SKM-1 treated with dmso at 0.1 percent for 144 hours (cell line): ENCODE measurements around the gene SYT8.
A peak's percentile ranks its signal among the peaks of the same experiment; 100 is the strongest.

Experiments
- DNase-seq: peaks from one replicate; lab custom pipeline; 2025; ENCODE audit not compliant: unreplicated experiment; lab: John Stamatoyannopoulos, UW

SYT8 gene

DNA sequence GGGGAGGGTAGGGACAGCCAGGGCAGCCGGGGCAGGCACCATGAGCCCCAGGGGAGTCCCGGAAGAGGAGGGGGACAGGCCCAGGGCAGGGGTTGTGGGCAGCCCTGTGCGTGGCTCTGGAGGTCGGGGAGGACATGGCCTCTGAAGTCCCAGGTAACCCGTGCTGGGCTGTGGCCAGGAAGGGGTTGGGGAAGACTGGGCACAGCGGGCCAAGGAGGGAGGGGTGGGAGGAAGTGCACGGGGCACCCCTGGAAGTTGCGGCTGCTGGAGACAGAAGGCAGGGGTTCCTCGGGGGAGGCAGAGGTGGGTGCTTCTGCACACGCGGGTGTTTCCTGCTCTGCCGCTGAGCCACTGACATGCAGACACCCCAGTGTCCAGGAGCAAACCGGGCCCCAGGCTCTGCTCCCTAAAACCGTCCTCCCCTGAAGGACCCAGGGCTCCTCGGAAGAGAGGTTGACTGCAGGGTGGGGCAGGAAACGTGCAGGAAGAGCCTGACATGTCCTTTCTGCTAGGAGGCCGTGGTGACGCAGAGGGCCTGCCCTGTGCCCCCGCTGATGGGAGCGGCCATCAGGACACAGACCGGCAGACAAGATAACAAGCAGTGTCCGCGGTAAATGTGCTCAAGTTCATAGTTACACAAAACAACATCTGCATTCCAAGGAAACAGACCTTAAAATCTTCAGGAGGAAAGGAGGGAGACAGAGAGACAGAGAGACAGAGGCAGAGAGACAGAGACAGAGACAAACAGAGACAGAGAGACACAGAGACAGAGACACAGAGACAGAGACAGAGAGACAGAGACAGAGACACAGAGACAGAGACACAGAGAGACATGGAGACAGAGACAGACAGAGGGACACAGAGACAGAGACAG, 9.7 kb downstream of the SYT8 start:
- peak; percentile 26 for DNase-seq

DNA sequence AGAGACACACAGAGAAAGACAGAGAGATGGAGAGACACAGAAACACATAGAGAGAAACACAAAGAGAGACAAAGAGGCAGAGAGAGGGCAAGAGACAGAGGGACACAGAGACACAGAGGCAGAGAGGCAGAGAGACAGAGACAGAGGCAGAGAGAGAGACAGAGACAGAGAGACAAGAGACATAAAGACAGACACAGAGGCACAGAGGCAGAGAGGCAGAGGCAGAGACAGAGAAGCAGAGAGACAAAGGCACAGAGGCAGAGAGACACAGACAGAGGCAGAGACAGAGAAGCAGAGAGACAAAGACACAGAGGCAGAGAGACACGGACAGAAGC, 10.3 kb downstream of the SYT8 start:
- DNase-seq = no peak

DNA sequence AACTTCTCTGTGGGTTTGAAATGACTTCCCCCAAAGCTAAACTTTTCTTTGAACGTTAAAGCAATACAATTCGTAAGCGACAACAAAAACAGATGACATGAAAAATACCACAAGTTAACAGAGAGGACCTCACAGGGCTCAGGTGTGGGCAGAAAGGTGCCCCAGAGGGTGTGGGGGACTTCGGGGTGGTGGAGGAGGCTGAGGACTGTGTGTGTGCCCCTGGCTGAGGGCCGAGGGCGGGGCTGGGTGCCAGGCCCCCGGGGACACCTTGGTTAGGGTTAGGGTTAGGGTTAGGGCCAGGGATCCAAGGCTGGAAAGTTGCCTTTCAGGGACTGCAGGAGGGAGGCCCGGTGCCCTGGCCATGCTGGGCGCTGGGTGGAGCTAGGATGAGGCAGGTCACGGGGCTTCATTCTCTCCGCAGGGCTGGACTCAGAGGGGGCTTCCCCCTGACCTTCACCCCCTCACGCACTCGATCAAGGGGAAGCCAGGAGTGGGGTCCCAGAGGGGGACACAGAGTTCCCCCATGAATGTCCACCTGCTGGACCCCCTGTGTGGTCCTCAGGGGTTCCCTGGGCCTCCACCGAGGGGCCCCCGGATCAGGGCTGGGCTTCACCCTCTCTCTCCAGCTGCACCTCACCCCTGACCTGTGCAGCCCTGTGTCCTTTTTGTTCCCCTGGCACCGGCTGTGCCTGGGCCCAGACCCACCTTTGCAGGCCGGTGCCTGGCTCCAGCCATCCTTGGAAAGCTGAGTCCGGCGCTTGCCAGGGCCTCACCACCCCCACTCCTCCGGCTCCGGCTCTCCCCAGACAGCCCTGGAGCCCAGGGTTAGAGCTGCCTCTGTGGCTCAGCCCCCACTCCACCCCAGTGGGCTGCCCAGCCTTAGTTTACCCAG, 11.0 kb downstream of the SYT8 start:
- no peak for DNase-seq

DNA sequence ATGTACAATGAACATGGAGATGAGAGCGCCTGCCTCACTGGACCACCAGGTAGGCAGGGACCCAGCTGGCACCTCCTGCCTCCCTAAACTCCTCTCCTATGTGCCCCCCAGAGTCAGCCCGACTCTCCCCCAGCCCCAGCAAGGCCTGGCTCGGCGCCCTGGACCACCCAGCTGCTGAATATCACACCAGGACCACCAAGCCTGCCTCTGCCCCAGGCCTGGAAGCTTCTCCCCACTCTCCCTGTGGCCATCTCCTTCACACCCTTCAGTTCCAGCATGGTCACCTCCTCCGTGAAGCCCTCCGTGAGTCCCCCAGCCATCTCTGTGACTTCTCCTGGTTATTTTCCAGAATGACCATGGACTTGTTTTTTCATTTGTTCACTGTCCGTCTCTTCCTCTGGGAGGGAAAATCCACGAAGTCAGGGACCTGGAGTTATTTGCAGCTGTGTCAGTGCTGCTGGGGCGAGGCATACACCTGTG, 11.7 kb downstream of the SYT8 start:
- no peak for DNase-seq

DNA sequence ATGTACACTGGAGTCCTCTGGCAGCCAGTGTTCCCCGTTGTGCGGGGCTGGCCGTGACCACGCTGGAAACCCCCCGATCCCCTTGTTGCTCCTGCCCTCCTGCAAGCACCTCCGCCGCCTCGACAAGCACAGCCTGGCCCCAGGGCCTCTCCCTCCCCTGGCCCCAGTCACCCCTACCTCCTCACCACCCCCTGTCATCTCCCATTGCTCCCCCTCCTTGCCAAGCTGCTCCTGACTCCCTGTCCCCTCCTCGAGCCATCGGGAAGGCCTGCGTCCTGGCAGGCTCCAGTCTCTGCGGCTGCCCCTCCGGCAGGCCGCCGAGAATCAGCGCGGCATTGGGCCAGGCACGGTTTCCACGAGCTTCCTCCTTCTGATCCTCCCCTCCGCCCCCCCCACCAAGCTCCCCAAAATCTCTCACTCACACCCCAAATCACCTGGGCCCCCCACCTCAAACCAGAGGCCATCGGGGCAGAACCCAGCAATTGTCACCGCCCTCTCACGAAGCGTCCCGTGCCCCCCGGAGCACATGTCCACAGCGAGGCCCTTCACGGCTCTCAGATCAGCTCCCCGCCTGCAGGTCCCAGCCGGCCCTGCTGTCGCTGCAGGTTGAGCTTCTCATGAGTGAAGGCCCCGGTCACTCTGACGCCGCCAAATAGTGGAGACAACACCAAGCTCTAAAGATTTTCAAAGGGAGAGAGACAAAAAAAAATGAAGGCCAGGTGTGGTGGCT, 12.4 kb downstream of the SYT8 start:
- no peak for DNase-seq

DNA sequence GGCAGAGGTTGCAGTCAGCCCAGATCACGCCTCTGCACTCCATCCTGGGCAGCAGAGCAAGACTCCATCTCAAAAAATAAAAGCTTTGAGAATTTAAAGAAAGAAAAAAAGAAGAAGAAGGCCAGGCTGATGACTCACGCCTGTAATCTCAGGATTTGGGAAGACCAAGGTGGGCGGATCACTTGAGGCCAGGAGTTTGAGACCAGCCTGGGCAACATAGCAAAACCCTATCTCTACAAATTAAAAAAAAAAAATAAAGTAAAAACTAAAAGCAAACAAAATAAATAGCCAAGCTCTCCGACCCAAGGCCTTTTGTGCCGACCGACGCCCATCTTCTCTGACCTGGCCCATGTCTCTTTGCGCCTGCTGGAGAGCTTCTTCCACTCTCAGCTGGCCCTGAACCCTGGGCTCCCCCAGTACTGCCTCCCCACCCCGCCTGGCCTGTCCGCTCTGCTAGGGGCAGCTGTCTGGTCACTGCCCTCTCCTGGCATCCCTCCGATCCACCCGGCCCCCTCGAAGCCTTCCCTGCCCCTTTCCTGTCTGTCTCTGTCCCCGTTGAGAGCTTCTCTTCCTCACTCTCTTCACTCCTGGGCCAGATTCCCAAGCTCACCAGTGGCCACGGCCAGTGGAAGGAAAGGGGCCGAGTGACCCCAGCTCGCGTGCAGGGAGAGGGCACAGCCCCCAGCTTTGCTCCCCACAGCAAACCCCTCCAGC, 13.3 kb downstream of the SYT8 start:
- no peak for DNase-seq

DNA sequence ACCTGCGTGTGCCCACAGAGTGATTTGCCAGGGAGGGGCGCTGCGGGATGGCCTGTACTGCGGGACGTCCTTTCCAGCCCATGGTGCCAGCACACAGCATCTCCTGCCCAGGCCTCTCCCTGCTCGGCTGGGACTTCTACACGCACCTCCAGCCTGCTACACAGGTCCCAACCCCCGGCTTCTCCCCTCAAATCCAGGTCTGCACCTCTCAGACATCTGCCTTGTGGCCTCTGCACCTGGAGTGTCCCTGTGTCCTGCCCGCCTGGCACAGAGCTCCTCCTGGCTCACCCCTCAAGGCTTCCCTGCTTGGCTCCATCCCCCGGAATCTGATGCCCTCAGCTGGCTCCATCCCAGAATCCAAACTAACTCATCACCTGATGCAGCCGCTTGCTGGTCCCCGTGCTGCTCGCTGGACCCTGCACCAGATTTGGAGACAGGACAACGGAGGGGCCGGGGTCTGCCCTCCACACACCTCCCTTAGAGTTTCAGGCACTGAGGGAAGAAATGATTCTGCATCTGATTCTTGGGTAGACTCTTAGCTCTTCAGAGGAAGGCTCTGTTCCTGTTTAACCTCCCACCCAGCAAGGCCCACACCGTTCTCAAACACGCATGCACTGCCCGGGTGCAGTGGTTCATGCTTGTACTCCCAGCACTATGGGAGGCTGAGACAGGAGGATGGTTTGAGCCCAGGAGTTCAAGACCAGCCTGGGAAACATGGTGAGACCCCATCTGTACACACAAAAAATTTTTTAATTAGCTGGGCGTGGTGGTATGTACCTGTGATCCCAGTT, 14.0 kb downstream of the SYT8 start:
- no peak for DNase-seq

DNA sequence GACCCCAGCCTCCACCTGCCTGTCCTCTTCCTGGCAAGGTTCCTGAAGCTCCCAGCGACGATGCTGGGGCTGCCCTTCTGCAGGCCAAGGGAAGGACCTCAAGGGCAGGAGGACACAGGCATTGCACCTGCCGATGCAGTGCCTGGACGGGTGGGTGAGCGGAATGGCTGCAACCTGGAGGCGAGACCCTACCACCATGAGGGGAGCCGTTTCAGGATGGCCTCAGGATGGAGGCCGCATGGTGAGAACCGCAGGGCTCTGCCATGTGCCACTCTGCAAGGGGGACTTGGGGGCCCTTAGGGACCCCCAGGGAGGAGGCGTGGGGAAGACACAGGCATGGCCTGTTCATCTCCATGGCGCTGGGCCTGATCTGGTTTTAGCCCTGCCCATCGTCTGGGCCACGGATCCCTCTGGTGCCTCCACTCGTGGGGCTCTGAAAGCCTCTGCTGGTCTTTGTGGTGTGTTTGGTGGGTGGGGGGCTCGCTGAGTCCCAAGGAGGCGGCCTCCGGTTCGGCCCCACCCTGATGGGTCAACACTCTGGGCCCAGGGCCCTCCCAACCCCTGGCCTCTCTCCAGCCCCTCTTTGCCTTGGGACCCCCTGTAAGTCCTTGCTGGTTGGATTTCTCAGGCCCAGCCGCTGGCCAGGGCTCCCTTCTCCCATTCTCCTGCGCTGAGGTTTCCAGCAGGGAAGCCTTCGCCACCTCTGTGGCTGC, 16.8 kb downstream of the SYT8 start:
- no peak for DNase-seq

DNA sequence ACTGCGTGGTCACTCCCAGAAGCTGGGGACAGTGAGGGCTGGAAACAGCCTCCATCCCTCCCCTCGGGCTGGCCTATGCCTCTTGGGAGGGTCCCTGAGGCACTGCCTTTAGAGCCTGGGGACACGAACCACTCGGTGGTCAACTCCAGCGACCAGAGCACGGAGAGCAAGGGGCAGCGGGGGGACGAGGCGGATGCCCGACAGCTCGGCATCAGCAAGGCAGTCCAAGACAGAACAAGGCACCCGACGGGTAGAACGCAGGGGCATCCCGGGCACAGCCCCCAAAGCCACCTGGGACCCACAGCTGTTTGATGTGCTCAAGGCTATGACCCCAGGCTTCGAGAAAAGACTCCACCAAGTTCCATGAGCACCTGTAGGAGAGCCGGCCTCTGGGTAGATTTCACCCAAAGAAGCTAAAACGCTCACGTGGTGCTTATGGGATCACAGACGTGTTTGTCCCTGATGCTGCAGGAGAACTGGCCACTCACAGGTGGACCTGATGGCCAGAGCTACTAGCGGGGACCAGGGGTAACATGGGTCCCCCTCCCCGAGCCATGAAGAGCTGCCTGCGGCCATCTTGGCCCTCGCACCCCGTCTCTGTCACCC, 17.6 kb downstream of the SYT8 start:
- DNase-seq = no peak

DNA sequence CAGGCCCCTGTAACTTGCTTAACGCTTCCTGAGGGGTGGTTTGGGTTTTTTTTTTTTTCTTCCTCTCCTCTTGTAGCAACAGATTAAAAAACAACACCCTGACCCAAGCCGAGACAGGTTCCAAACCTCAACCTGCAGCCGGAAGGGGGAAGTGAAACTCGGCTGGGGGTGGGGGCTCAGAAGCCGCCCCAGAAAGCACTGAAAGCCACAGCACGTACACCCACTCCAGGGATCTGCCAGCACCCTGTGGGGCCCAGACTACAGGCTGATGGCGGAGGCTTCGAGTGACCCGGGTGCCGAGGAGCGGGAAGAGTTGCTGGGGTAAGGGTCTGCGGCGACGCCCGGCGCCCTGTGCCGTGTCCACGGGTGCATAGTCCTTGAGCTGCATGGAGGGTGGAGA, 18.1 kb downstream of the SYT8 start, which contains the start of gene LSP1:
LSP1 (plus strand) TSS at position 208 of the 400 bp plus-strand sequence; CDS start at position 269, 61 bp downstream.
- peak; percentile 95 for DNase-seq

DNA sequence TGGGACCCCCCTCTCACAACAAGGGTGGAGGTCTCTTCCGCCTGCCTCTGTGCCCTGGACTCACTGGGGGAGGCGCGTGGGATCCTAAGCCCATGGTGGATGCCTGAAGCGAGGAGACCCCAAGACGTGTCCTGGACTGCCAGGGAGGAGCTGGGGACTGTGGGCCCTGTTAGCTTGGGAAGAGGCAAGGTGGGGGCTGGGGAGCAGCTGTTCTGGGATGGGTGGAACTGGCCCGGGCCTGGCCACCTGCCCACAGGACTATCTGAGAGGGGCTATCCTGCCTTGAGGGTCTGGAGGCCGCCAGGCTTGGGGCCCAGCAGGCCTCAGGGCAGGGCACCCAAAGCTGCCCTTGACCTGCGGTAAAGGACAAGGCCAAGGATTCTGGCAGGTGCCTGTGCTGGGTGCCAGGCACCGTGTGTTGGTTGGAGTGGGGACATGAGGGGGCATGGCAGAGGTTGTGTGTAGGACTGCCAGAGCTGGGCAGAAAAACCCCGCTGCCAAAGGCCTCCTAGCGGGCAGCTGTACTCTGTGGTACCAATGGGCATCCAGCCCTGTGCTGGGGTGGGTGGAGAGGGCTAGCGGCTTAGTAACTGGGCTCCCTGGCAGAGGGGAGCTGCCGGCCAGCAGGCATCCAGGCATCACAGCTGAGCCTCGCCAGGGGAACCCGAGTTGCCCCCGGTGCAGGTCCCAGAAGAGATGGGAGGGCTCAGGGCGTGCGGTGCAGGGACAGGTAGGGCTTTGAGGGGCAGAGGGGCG, 18.8 kb downstream of the SYT8 start:
- DNase-seq = no peak

DNA sequence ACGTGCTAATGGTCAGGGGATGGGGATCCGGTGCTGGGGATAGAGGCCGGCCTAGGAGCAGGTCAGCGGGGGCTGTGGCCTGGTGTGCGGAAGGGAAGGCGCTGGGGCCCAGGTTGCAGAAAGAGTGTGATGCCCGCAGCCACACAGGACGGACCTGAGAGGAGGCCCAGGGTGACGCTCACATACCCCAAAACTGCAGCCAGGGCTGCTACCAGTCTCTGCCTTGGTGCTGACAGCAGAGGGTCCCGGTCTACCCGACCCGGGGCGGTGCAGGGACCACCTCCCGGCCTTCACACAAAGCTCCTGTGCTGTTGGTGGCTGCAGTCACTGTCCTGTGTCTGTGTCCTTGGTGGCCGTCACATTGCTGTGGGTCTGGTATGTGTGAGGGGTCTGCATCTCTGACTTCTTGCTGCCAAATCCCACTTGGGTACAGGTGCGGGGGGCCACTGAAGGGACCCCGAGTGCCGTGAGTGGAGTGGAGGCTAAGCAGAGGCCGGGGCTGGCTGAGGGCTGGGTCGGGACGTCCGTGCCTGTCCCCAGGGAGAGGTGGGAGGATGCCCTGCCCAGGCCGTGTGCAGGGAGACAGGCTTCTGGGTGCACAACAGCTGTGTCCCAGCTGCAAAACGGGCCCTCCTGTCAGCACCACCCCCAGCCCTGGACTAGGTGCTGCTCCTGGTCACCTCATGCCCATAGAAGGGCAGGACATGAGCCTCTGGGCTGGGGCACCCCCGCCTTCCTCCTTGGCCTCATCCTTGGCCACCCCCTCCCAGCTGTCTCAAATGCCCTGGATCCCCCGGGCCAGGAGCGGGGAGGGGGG, 19.6 kb downstream of the SYT8 start:
- no peak for DNase-seq

DNA sequence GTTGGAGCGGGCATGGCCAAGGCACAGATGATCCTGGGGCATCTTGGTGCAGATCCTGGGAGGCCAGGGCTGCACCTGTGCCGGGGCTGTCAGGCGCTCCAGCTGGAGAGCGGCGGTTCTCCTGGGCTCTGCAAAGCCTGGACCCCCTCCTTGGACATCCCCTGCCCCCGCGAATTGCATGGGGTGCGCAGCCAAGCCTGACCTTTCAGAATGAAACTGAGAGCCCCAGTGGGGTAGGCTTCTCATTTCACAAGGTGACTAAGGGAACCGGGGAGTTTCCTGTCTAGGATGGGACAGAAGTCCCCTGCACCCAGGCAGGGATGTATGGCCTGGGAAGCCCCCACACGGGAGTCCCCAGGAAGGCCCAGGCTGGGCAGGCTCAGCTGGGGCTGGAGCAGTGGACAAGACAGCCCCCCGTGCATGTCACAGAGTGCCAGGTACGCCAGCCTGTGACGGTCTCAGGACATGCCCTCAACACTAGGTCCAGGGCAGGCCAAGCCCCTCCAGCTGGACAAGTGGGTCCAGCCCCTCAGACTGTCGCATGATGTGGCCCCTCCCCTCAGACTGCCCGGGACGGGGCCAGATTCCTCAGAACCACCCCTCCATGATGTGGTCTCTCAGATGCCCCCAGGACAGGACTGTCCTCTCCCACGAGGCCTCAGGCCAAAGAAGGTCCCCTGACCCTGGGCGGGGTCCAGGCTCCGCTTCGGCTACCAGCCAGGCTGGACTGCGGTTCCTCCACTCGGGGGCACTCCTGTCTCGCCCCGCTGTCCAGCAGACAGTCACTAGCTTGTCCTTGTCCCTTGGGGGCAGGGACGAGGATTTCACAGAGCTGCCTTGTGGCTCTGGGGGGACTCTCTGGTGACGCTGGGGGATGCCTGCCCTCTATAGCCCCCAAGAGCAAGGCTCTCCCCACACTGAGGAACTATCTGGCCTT, 20.4 kb downstream of the SYT8 start:
- no peak for DNase-seq

DNA sequence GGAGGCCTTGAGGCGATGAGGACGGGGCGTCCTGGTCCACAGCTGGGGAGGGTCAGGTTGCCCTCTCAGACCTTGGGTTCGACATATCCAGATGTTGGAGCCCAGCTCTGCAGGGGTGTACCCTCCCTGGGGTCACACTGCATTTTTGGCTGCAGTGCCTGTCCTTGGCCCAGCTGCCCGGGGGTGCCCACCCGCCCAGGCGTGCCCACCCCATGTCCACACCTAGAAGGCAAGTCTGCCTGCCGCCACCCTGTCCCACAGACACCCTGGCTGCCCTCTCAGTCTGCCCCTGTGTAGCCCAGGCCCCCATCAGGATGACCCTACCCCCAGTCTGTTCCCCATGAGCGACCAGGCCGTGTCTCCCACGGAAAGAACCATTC, 21.1 kb downstream of the SYT8 start:
- DNase-seq = no peak

DNA sequence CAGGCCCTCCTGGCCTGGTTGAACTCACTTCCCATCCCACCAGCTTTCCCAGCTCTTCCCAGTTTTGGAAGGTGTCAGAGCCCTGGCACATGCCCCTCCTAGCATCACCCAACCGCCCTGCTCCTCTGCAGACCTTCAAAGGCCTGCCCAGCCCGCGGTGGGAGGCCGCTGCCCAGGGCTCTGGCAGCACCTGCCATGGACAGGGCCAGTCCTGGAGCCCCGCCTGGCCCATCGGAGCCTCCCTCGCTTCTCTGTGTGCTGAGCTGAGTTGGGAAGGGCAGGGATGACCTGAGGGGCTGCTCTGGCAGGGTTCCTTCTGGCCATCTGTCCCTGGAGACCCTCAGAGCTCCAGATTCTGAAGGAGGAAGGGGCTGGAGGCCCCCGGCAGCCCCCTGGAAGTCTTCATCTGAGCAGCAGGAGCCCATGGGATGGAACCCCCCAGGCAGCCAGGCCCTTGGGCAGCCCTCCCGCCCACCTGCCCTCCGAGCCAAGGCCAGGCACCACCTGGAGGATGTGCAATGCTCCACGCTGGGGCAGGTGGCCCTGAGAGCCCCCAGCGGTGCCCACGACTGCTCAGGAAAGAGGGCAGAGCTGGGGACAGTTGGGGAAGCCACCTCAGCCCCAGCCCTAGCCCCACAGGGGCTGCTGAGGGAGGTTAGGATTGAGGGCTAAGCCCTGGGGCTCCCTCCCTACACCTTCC, 21.7 kb downstream of the SYT8 start:
- no peak for DNase-seq

DNA sequence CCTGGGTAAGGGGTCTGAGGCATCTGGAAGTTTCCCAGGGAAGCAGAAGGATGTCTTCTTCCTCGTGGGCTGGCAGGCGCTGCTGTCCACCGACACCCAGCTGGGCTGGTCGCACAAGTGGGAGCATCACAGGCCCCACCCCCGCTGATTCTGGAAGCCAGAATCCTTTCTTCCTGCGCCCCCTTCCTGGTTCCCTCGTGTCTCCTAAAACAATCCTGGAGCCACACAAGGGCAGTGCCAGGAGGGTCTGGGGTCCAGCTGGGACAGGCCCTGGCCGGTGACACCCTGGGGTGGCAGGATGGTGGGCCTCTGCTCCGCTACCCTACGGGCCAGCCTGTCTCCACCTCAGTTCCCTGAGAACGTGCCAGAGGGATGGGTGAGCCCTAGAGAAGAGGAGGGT, 22.3 kb downstream of the SYT8 start:
- no peak for DNase-seq
